Measurements from ENCODE around the gene ACADVL. TPM values are rescaled to one million over a fixed set of nuclear protein-coding genes. Genes with fewer than 3 reads are reported as not detected.

Gene ACADVL
- total and polyA plus RNA-seq, 7 experiments from 2014 or later = 75.3 to 390 (median 335) TPM

DNA sequence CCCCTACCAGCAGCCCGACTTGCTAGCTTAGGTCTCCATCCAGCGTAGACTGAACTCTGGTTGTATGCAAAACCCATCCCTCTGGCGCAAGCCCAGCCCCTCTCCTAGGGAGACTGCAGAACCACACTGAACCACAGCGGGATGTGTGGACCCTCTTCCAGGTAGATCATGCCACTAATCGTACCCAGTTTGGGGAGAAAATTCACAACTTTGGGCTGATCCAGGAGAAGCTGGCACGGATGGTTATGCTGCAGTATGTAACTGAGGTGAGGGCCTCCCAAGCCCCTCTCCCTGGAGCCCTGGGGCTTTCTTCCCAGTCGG is 3.2 kb downstream of the ACADVL start:
- H3K36me3 ChIP-seq (ENCODE audit: control insufficient read depth in 2 of 3, insufficient read depth in 3 of 3, low read length in 3 of 3) = peaks cover 4 to 65% (median 6%) of the 10 kb centered on the region in 3 experiments

DNA sequence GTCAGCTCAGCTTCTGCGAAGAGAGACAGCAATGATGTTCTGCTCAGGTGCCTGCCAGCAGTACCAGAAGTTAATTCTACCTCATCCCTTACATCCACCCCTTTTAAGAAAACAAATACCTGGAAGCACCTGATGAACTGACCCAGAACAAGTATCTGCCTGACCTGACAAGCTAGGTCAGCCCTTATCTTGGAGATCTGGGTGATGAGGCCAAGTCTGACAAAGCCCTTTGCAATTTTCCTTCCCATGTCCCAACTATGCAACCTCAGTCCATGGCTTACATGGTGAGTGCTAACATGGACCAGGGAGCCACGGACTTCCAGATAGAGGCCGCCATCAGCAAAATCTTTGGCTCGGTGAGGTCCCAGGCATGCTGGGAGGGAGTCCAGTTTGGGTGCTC is 3.6 kb downstream of the ACADVL start:
- Mint-ChIP-seq H3K9me3 (peaks cover 0 to 2% (median 0%) of the 10 kb centered on the region in 11 donors), H3K27me3 (no peaks in the 10 kb centered on the region), H3K27ac (peak overlapping the region in 1 of 9 donors; percentile 21), H3K36me3 (peaks cover 0 to 22% (median 4%) of the 10 kb centered on the region in 5 donors), H3K4me3 (peak overlapping the region in 1 of 10 donors; percentile 41), H3K4me1 (peaks cover 23 to 32% (median 27%) of the 10 kb centered on the region in 7 donors)
- ATAC-seq (no peak), DNase-seq (no peak)
- H3K4me1 ChIP-seq (ENCODE audit: control insufficient read depth in 2 of 2, insufficient read depth in 2 of 2, low read length in 2 of 2) = peaks cover 19 to 21% of the 10 kb centered on the region in 2 donors
- H3K36me3 ChIP-seq (ENCODE audit: control insufficient read depth in 2 of 3, insufficient read depth in 3 of 3, low read length in 3 of 3) = peaks cover 4 to 69% (median 6%) of the 10 kb centered on the region in 3 experiments
- intact Hi-C loops (cut with micrococcal nuclease) = no loop called here
- no peaks in the 10 kb centered on the region for H3K9me3 ChIP-seq (ENCODE audit: control insufficient read depth in 2 of 3, low read length in 3 of 3)
- H3K27ac ChIP-seq (ENCODE audit: low read depth, low read length) = no peak overlapping the region
- no peak overlapping the region for H3K4me3 ChIP-seq (ENCODE audit: low read length)
- CTCF ChIA-PET = interaction anchor here (1.2 to 1.3 kb wide), 2 partner anchors 11 to 24 kb away, joined by 4 to 6 read pairs; partner anchors contain the start of gene DVL2
- POLR2A ChIA-PET = interaction anchor here (0.6 to 13.7 kb wide), 2 partner anchors 13 to 253 kb away, joined by 3 to 265 read pairs; partner anchors contain the start of genes DVL2, GABARAP and PHF23
- H3K27me3 ChIP-seq (ENCODE audit: control insufficient read depth in 2 of 2, insufficient read depth in 2 of 2, low read length in 2 of 2) = no peaks in the 10 kb centered on the region

More for the DNA sequence above, 3.2 kb downstream of the ACADVL start:
- Mint-ChIP-seq H3K36me3 (peaks cover 0 to 18% (median 3%) of the 10 kb centered on the region in 5 donors), H3K9me3 (peaks cover 0 to 2% (median 0%) of the 10 kb centered on the region in 11 donors), H3K4me3 (no peak overlapping the region), H3K27me3 (no peaks in the 10 kb centered on the region), H3K4me1 (peaks cover 24 to 37% (median 31%) of the 10 kb centered on the region in 7 donors), H3K27ac (no peak overlapping the region)
- DNase-seq (no peak), ATAC-seq (no peak)
- CTCF ChIA-PET = interaction anchor here (1.3 kb wide), 1 partner anchor 12 kb away, joined by 4 read pairs; the partner anchor contains the start of gene DVL2
- Histone ChIP-seq H3K27ac (ENCODE audit: low read depth, low read length) (no peak overlapping the region), H3K4me1 (ENCODE audit: control insufficient read depth in 2 of 2, insufficient read depth in 2 of 2, low read length in 2 of 2) (peaks cover 21 to 23% of the 10 kb centered on the region in 2 donors), H3K27me3 (ENCODE audit: control insufficient read depth in 2 of 2, insufficient read depth in 2 of 2, low read length in 2 of 2) (no peaks in the 10 kb centered on the region), H3K9me3 (ENCODE audit: control insufficient read depth in 2 of 3, low read length in 3 of 3) (no peaks in the 10 kb centered on the region), H3K4me3 (ENCODE audit: low read length) (no peak overlapping the region)
- POLR2A ChIA-PET = interaction anchor here (0.9 to 13.7 kb wide), 2 partner anchors 13 to 114 kb away, joined by 3 to 265 read pairs; partner anchors contain the start of genes DVL2, GABARAP and PHF23
- intact Hi-C loops (cut with micrococcal nuclease) = no loop called here

DNA sequence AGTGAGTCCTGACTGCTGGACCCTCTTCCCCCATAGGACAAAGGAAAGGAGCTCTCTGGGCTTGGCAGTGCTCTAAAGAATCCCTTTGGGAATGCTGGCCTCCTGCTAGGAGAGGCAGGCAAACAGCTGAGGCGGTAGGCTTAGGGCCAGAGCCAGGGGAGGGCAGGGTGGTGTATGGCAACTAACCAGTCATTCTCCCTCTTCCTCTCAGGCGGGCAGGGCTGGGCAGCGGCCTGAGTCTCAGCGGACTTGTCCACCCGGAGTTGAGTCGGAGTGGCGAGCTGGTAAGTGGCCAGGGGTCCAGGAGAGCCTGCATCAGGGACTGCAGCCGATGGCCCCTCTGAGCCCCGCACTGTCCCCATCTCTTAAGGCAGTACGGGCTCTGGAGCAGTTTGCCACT is 4.4 kb downstream of the ACADVL start:
- DNase-seq (no peak), ATAC-seq (no peak)
- H3K27ac ChIP-seq (ENCODE audit: low read depth, low read length) = no peak overlapping the region
- Mint-ChIP-seq H3K4me3 (no peak overlapping the region), H3K4me1 (peaks cover 16 to 25% (median 20%) of the 10 kb centered on the region in 7 donors), H3K36me3 (peaks cover 0 to 23% (median 4%) of the 10 kb centered on the region in 5 donors), H3K27ac (peak overlapping the region in 1 of 9 donors; percentile 21), H3K9me3 (peaks cover 0 to 2% (median 0%) of the 10 kb centered on the region in 11 donors), H3K27me3 (no peaks in the 10 kb centered on the region)
- intact Hi-C loops (cut with micrococcal nuclease) = no loop called here
- peaks cover 12 to 15% of the 10 kb centered on the region in 2 donors for H3K4me1 ChIP-seq (ENCODE audit: control insufficient read depth in 2 of 2, insufficient read depth in 2 of 2, low read length in 2 of 2)
- H3K27me3 ChIP-seq (ENCODE audit: control insufficient read depth in 2 of 2, insufficient read depth in 2 of 2, low read length in 2 of 2) = no peaks in the 10 kb centered on the region
- CTCF ChIA-PET = interaction anchor here (1.2 kb wide), 1 partner anchor 23 kb away, joined by 6 read pairs; no protein-coding TSS in a partner anchor
- peaks cover 4 to 77% (median 12%) of the 10 kb centered on the region in 3 experiments for H3K36me3 ChIP-seq (ENCODE audit: control insufficient read depth in 2 of 3, insufficient read depth in 3 of 3, low read length in 3 of 3)
- no peak overlapping the region for H3K4me3 ChIP-seq (ENCODE audit: low read length)
- POLR2A ChIA-PET = interaction anchor here (0.6 to 13.7 kb wide), 2 partner anchors 12 to 254 kb away, joined by 3 to 265 read pairs; partner anchors contain the start of genes DVL2, GABARAP and PHF23
- no peaks in the 10 kb centered on the region for H3K9me3 ChIP-seq (ENCODE audit: control insufficient read depth in 2 of 3, low read length in 3 of 3)

- Histone ChIP-seq H3K27me3 (ENCODE audit: control insufficient read depth in 2 of 2, insufficient read depth in 2 of 2, low read length in 2 of 2) (no peaks in the 10 kb centered on the region), H3K4me1 (ENCODE audit: control insufficient read depth in 2 of 2, insufficient read depth in 2 of 2, low read length in 2 of 2) (peaks cover 6 to 10% of the 10 kb centered on the region in 2 donors), H3K27ac (ENCODE audit: low read depth, low read length) (no peak overlapping the region), H3K9me3 (ENCODE audit: control insufficient read depth in 2 of 3, low read length in 3 of 3) (no peaks in the 10 kb centered on the region), H3K36me3 (ENCODE audit: control insufficient read depth in 2 of 3, insufficient read depth in 3 of 3, low read length in 3 of 3) (peaks cover 4 to 81% (median 14%) of the 10 kb centered on the region in 3 experiments), H3K4me3 (ENCODE audit: low read length) (no peak overlapping the region)
- Mint-ChIP-seq H3K27me3 (no peaks in the 10 kb centered on the region), H3K4me1 (peaks cover 12 to 19% (median 14%) of the 10 kb centered on the region in 7 donors), H3K36me3 (peaks cover 3 to 24% (median 4%) of the 10 kb centered on the region in 5 donors), H3K9me3 (no peaks in the 10 kb centered on the region), H3K4me3 (no peak overlapping the region), H3K27ac (no peak overlapping the region)
- ChIA-PET CTCF (no interaction called here), POLR2A (interaction anchor here (13.7 kb wide), 1 partner anchor 12 kb away, joined by 265 read pairs; the partner anchor contains the start of genes DVL2, GABARAP and PHF23)
- ATAC-seq (no peak), DNase-seq (no peak)
- intact Hi-C loops (cut with micrococcal nuclease) = no loop called here
Measured at GRCh38 chr17:7224661-7225111, 4.9 kb downstream of the ACADVL start.

DNA sequence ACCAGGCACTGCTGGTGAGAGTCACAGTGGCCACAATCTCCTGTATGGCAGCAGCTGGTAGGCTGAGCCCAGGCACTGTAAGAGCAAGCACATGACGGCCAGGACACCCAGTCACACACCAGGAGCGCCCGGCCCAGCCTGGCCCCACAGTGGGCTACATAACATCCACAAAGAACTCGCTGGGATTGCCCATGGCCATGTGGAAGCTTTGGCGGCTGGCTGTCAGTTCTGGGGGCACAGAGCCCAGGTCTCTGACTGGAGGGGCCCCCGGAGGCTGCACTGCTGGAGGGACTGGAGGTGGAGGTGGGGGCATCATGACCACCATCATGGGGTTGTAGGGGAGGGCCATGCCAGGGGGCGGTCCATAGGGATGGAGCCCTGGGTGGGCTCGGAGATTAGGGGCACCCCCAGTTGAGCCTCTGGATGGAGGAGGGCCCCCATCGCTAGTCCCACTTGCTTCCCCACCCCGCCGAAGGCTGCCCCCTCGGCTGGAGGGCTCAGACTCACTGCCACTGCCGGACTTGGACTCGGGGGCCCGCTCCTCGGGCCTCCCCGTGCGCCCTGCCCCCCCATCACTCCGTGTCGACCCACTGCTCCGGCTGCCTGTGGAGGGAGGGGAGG is 6.1 kb downstream of the ACADVL start:
- H3K36me3 ChIP-seq (ENCODE audit: control insufficient read depth in 2 of 3, insufficient read depth in 3 of 3, low read length in 3 of 3) = peaks cover 4 to 87% (median 14%) of the 10 kb centered on the region in 3 experiments
- H3K36me3 Mint-ChIP-seq = peaks cover 3 to 30% (median 4%) of the 10 kb centered on the region in 5 donors
- H3K4me1 Mint-ChIP-seq = peaks cover 6 to 16% (median 10%) of the 10 kb centered on the region in 7 donors
- POLR2A ChIA-PET = interaction anchor here (13.7 kb wide), 1 partner anchor 11 kb away, joined by 265 read pairs; the partner anchor contains the start of genes DVL2, GABARAP and PHF23
- no peaks in the 10 kb centered on the region for H3K27me3 Mint-ChIP-seq
- no peaks in the 10 kb centered on the region for H3K27me3 ChIP-seq (ENCODE audit: control insufficient read depth in 2 of 2, insufficient read depth in 2 of 2, low read length in 2 of 2)
- H3K4me3 ChIP-seq (ENCODE audit: low read length) = no peak overlapping the region
- no peak overlapping the region for H3K27ac ChIP-seq (ENCODE audit: low read depth, low read length)
- peak overlapping the region in 1 of 9 donors; percentile 45 for H3K27ac Mint-ChIP-seq
- ATAC-seq = no peak
- no peak for DNase-seq
- peaks cover 0 to 4% of the 10 kb centered on the region in 2 donors for H3K4me1 ChIP-seq (ENCODE audit: control insufficient read depth in 2 of 2, insufficient read depth in 2 of 2, low read length in 2 of 2)
- no peak overlapping the region for H3K4me3 Mint-ChIP-seq
- H3K9me3 ChIP-seq (ENCODE audit: control insufficient read depth in 2 of 3, low read length in 3 of 3) = no peaks in the 10 kb centered on the region
- intact Hi-C loops (cut with micrococcal nuclease) = no loop called here
- CTCF ChIA-PET = no interaction called here
- H3K9me3 Mint-ChIP-seq = no peaks in the 10 kb centered on the region

DNA sequence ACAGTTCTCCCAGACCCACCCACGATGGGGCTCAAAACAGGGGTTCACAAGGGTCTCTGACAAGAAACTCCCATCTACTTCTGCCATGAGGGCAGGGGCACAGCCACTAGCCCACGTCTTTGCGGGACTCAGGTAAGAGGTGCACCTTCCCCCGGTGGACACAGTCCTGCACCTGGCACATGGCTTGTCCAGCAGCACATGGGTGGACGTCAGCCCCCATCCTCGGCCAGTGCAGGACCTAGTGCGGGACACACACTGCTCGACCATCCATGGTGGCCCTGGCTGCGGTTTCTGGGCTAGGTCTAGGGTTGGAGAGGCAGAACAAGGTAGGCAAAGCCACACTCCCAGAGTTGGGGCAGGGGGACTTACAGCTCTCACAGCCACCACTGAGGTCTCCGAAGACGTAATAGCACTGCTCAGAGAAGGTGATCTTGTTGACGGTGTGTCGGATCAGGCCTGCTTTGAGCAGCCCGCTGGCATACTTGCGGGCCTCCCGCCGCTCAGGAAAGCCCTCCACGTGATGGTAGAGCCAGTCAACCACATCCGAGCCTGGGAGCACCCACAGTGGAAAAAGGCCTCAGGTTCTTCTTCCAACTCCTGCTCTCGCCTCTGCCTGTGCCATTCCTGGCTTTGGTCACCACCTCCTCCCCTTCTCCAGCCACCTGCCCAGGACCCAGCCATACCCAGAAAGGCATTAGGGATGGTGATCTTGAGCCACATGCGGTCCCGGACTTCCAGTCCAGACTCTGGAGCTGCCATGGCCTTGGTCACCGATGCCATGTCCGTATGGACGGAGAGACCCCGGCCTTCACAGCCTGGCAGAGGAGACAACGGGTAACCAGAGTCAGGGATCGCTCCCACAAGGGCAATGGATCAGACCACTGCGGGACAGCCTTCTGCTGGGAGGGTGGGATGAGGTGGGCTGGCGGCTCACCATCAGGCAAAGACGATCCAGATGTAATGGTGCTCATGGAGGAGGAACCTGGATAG is 7.3 kb downstream of the ACADVL start:
- no peaks in the 10 kb centered on the region for H3K27me3 ChIP-seq (ENCODE audit: control insufficient read depth in 2 of 2, insufficient read depth in 2 of 2, low read length in 2 of 2)
- H3K4me3 ChIP-seq (ENCODE audit: low read length) = no peak overlapping the region
- ATAC-seq = no peak
- no peak overlapping the region for H3K4me3 Mint-ChIP-seq
- H3K36me3 Mint-ChIP-seq = peaks cover 3 to 31% (median 5%) of the 10 kb centered on the region in 5 donors
- H3K27ac ChIP-seq (ENCODE audit: low read depth, low read length) = no peak overlapping the region
- CTCF ChIA-PET = no interaction called here
- DNase-seq = no peak
- no peaks in the 10 kb centered on the region for H3K9me3 Mint-ChIP-seq
- no peak overlapping the region for H3K27ac Mint-ChIP-seq
- H3K27me3 Mint-ChIP-seq = no peaks in the 10 kb centered on the region
- peaks cover 4 to 89% (median 14%) of the 10 kb centered on the region in 3 experiments for H3K36me3 ChIP-seq (ENCODE audit: control insufficient read depth in 2 of 3, insufficient read depth in 3 of 3, low read length in 3 of 3)
- intact Hi-C loops (cut with micrococcal nuclease) = no loop called here
- H3K4me1 Mint-ChIP-seq = peaks cover 4 to 16% (median 10%) of the 10 kb centered on the region in 7 donors
- no peaks in the 10 kb centered on the region for H3K9me3 ChIP-seq (ENCODE audit: control insufficient read depth in 2 of 3, low read length in 3 of 3)
- H3K4me1 ChIP-seq (ENCODE audit: control insufficient read depth in 2 of 2, insufficient read depth in 2 of 2, low read length in 2 of 2) = no peaks in the 10 kb centered on the region
- POLR2A ChIA-PET = no interaction called here

All from naive thymus-derived CD4-positive, alpha-beta T cell (primary cell).